T-helper 2 cell treated with Interferon-gamma antibody and Interleukin-4, amounts not matched to agents 5 μg/mL and 100 μg/mL, for 36 hours (primary cell): ENCODE results near the gene OBSCN.
A peak's percentile ranks its signal among the peaks of the same experiment; 100 is the strongest.

ENCODE experiments used
- DNase-seq: peaks from one replicate; pipeline ENCODE4 v3.0.0; 2021; ENCODE audit warnings: low spot score
- H3K27ac Mint-ChIP-seq: one replicate; pipeline ENCODE4 v1.8.0; 2021; ENCODE audit warnings: mild to moderate bottlenecking, mixed read lengths
- H3K27me3 Mint-ChIP-seq: one replicate; pipeline ENCODE4 v1.8.0; 2021; ENCODE audit warnings: low read depth, mixed read lengths
- H3K36me3 Mint-ChIP-seq: one replicate; pipeline ENCODE4 v1.8.0; 2021; ENCODE audit warnings: low read depth, mixed read lengths
- H3K4me1 Mint-ChIP-seq: one replicate; pipeline ENCODE4 v1.8.0; 2021; ENCODE audit warnings: low read depth, mixed read lengths
- H3K4me3 Mint-ChIP-seq: one replicate; pipeline ENCODE4 v1.8.0; 2022; ENCODE audit warnings: mild to moderate bottlenecking, moderate library complexity, mixed read lengths
- H3K9me3 Mint-ChIP-seq: one replicate; pipeline ENCODE4 v1.8.0; 2021; ENCODE audit warnings: mixed read lengths

The OBSCN gene

GRCh38 chr1:228356897-228357680, 149.2 kb downstream of the OBSCN start:
- Mint-ChIP-seq H3K4me1 (no peaks in the 10 kb centered on the region), H3K36me3 (no peaks in the 10 kb centered on the region), H3K4me3 (no peak overlapping the region), H3K27ac (no peak overlapping the region), H3K27me3 (no peaks in the 10 kb centered on the region), H3K9me3 (no peaks in the 10 kb centered on the region)
- no peak for DNase-seq

DNA sequence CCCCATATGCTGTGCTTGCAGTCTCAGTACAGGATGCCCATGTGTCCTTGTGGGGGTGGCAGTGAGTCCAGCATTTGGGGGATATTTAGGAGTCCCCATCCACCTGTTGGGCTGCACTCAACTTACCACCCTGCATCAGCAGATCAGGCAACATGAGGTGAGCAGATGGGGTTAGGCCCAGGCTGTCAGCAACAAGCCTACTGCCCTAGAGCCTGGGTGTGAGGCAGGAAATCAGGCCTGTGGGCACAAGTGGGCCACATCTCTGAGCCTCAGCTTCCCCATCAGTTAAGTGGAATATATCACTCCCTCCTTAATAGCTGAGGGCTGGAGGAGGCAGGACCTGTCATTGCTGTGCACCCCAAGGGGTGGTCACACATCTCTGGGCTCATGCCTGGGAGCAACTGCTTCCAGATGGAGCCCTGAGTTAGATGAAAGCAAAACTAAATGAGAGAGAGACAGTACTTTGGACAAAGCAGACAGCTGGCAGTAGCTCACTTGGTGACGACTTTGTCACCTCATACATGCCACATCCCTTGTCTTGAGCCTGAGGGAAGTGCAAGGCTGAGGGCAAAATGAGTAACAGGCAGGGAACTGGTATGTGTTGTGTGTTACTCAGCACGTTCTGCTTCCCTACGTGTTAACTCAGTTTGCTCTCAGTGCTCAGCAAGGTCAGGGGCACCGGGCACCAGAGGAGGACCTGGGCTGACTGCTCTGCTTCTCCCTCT, 150.4 kb downstream of the OBSCN start:
- peak overlapping the region; percentile 13 for H3K27ac Mint-ChIP-seq

GRCh38 chr1:228358764-228359612, 151.1 kb downstream of the OBSCN start:
- Mint-ChIP-seq H3K4me3 (no peak overlapping the region), H3K9me3 (no peaks in the 10 kb centered on the region), H3K4me1 (no peaks in the 10 kb centered on the region), H3K27ac (no peak overlapping the region), H3K36me3 (no peaks in the 10 kb centered on the region), H3K27me3 (no peaks in the 10 kb centered on the region)
- no peak for DNase-seq

More for the DNA sequence above, 150.4 kb downstream of the OBSCN start:
- H3K36me3 Mint-ChIP-seq: no peaks in the 10 kb centered on the region
- H3K9me3 Mint-ChIP-seq: no peaks in the 10 kb centered on the region
- no peaks in the 10 kb centered on the region for H3K27me3 Mint-ChIP-seq
- H3K4me3 Mint-ChIP-seq: no peak overlapping the region
- DNase-seq: no peak
- no peaks in the 10 kb centered on the region for H3K4me1 Mint-ChIP-seq

- no peak overlapping the region for H3K4me3 Mint-ChIP-seq
- H3K4me1 Mint-ChIP-seq: no peaks in the 10 kb centered on the region
- no peak for DNase-seq
- no peaks in the 10 kb centered on the region for H3K36me3 Mint-ChIP-seq
- no peak overlapping the region for H3K27ac Mint-ChIP-seq
- H3K9me3 Mint-ChIP-seq: no peaks in the 10 kb centered on the region
- H3K27me3 Mint-ChIP-seq: no peaks in the 10 kb centered on the region
These were observed 152.0 kb downstream of the OBSCN start for GRCh38 chr1:228359613-228360532.

- Mint-ChIP-seq H3K9me3 (no peaks in the 10 kb centered on the region), H3K4me3 (no peak overlapping the region)
These were observed 152.9 kb downstream of the OBSCN start for GRCh38 chr1:228360533-228361313.

GRCh38 chr1:228361314-228362140, 153.7 kb downstream of the OBSCN start:
- Mint-ChIP-seq H3K9me3 (no peaks in the 10 kb centered on the region), H3K36me3 (no peaks in the 10 kb centered on the region), H3K27ac (no peak overlapping the region), H3K4me1 (no peaks in the 10 kb centered on the region), H3K4me3 (no peak overlapping the region), H3K27me3 (no peaks in the 10 kb centered on the region)
- DNase-seq: no peak

More at GRCh38 chr1:228360533-228361313, 152.9 kb downstream of the OBSCN start:
- Mint-ChIP-seq H3K27me3 (no peaks in the 10 kb centered on the region), H3K4me1 (no peaks in the 10 kb centered on the region), H3K27ac (no peak overlapping the region), H3K36me3 (no peaks in the 10 kb centered on the region)
- no peak for DNase-seq

- no peak overlapping the region for H3K27ac Mint-ChIP-seq
These were observed 154.5 kb downstream of the OBSCN start for GRCh38 chr1:228362141-228362883.

DNA sequence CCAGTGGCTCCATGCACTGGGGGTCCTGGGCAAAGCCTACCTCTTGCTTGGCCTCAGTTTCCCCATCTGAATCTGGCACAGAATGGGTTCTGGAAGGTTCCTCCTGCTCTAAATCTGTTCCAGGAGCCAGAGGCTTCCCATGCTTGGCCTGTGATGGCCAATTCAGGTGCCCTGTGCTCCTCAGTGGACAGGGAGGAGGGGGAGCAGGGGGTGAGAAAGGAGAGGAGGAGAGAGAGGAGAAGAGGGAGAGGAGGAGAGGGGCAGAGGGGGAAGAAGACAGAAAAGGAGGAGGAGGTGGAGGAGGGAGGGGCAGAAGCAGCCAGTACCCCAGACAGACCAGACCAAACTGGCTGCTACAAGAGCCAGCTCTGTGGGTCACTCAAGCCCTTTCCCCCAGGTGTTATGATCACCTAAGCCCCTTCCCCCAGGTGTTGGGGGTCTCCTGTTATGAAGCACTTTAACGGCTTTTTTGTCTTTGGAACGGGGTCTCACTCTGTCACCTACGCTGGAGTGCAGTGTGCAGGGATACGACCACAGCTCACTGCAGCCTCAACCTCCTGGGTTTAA, 155.1 kb downstream of the OBSCN start:
- H3K4me1 Mint-ChIP-seq: no peaks in the 10 kb centered on the region
- no peaks in the 10 kb centered on the region for H3K9me3 Mint-ChIP-seq
- no peak overlapping the region for H3K27ac Mint-ChIP-seq
- no peaks in the 10 kb centered on the region for H3K27me3 Mint-ChIP-seq
- H3K36me3 Mint-ChIP-seq: no peaks in the 10 kb centered on the region
- no peak for DNase-seq
- H3K4me3 Mint-ChIP-seq: no peak overlapping the region

More at GRCh38 chr1:228362141-228362883, 154.5 kb downstream of the OBSCN start:
- Mint-ChIP-seq H3K27me3 (no peaks in the 10 kb centered on the region), H3K9me3 (no peaks in the 10 kb centered on the region), H3K4me3 (no peak overlapping the region), H3K4me1 (no peaks in the 10 kb centered on the region), H3K36me3 (no peaks in the 10 kb centered on the region)
- DNase-seq: no peak

GRCh38 chr1:228363686-228364067, 155.8 kb downstream of the OBSCN start:
- no peak for DNase-seq
- Mint-ChIP-seq H3K4me1 (no peaks in the 10 kb centered on the region), H3K4me3 (no peak overlapping the region), H3K9me3 (no peaks in the 10 kb centered on the region), H3K36me3 (no peaks in the 10 kb centered on the region), H3K27me3 (no peaks in the 10 kb centered on the region), H3K27ac (no peak overlapping the region)

DNA sequence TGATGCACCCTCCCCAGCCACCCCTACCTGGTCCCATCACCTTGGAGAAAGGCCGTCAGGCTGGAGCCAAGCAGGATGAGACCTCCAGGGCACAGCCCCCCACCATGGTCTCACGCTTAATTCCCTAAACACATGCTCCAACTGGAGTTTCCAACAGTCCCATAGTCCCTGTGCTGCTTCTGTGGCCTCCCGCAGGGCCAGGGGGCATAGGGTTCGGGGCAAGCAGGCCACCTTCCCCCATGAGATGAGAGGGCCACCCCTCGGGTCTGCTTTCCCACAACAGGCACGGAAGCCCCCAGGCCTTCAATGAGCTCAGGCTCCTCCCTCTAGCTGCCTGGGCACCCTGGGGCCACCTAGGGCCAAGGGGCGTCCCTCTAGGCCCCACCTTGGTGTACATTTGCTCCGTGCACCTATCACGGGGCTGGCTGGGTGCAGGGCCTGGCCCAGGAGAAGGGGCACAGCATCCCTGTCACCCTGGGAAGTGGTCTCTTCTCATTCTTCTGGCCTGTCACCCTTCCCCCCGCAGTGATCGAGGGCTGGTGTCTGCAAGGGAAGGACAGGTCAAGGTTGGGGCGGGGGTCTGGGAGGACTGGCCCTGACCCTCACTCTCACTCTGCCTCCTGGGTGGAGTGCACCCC, 156.3 kb downstream of the OBSCN start:
- Mint-ChIP-seq H3K4me1 (no peaks in the 10 kb centered on the region), H3K27me3 (no peaks in the 10 kb centered on the region), H3K36me3 (no peaks in the 10 kb centered on the region), H3K4me3 (no peak overlapping the region), H3K27ac (no peak overlapping the region), H3K9me3 (no peaks in the 10 kb centered on the region)
- no peak for DNase-seq

DNA sequence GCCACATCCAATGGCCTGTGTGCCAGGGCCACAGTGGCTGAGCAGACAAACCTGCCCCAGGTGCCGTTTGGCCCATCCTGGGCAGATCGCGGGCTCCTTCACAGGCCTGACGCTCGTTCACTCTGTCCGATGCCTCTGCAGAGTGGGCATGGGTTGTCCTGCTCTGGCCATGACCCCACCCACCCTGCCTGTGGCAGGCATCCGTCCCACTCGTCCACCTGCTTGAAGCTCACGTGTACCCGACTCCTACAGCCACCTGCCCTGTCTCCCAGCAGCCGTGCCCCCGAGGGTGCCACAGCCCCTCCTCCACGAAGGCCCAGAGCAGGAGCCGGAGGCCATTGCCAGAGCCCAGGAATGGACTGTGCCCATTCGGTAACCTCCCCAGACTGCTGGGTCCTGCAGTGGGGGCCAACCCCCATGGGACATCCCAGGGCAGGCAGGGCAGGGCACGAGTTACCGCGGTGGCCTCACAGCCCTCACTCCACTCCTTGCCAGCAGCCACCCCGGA, 156.9 kb downstream of the OBSCN start:
- no peak overlapping the region for H3K27ac Mint-ChIP-seq
- H3K4me1 Mint-ChIP-seq: no peaks in the 10 kb centered on the region
- no peak for DNase-seq
- H3K36me3 Mint-ChIP-seq: no peaks in the 10 kb centered on the region
- no peaks in the 10 kb centered on the region for H3K27me3 Mint-ChIP-seq
- H3K4me3 Mint-ChIP-seq: no peak overlapping the region
- no peaks in the 10 kb centered on the region for H3K9me3 Mint-ChIP-seq
